ENCODE data around the gene KIF26A. TPM values are rescaled to one million over a fixed set of nuclear protein-coding genes. Genes with fewer than 3 reads are reported as not detected.
A peak's percentile ranks its signal among the peaks of the same experiment; 100 is the strongest.

Gene KIF26A
- total RNA-seq, 1 donor from 2014 or later, result 4.4 TPM

GRCh38 chr14:104129556-104129955 lies 8.8 kb upstream of the KIF26A start:
- no peak overlapping the region for H3K27ac ChIP-seq
- H3K4me1 ChIP-seq, result no peaks in the 10 kb centered on the region
- peaks cover 22% of the 10 kb centered on the region for H3K27me3 ChIP-seq (ENCODE audit: low read depth)
- TF ChIP-seq CTCF (IDR thresholded peaks at IDR 0.05), result no peak
- intact Hi-C loops (cut with DNase I), result no loop called here
- H3K4me3 ChIP-seq, result no peak overlapping the region
- ATAC-seq, result no peak
- peaks cover 9% of the 10 kb centered on the region for H3K9me3 ChIP-seq
- DNase-seq, result no peak
- H3K36me3 ChIP-seq, result no peaks in the 10 kb centered on the region

DNA sequence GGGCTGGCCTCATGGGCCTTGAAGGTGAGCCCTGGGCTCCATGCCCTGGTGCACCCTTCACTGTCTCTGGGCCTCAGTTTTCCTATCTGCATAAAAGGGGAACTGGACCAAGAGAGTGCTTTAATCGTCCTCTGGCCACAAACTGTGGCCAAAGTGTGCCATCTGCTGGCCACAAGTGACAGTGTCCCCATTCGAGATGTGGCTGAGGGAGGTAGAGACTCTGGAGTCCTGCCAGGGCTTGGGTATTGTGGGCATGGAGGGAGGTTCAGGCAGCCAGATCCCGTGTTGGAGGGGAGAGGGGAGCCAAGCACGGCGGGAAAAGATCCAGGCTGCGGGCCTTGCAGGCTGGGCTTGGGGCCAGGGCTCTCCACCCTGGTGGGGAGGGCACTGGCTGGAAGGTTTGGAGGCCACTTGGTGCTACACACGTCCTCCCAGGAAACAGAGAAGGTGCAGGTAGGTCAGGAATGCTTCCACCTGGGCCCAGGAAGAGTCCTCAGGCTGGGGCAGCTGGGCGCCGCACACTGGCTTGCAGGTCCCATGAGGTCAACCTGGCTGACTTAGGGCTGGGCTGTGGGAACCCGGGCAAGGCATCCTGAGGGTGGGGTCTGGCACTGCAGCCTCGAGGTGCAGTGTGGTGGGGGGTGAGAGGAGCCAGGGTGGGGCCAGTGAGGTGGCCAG lies 7.3 kb upstream of the KIF26A start:
- H3K36me3 ChIP-seq, result no peaks in the 10 kb centered on the region
- H3K9me3 ChIP-seq, result peaks cover 9% of the 10 kb centered on the region
- intact Hi-C loops (cut with DNase I), result no loop called here
- H3K4me1 ChIP-seq, result peaks cover 9% of the 10 kb centered on the region
- H3K4me3 ChIP-seq, result no peak overlapping the region
- H3K27ac ChIP-seq, result no peak overlapping the region
- DNase-seq (peak; percentile 63), ATAC-seq (peak; percentile 74 to 77)
- H3K27me3 ChIP-seq (ENCODE audit: low read depth), result peaks cover 37% of the 10 kb centered on the region
- peak; percentile 73 for TF ChIP-seq CTCF (IDR thresholded peaks at IDR 0.05)

- ATAC-seq (no peak), DNase-seq (no peak)
- Histone ChIP-seq H3K4me1 (peaks cover 17% of the 10 kb centered on the region), H3K27ac (no peak overlapping the region), H3K27me3 (ENCODE audit: low read depth) (peaks cover 46% of the 10 kb centered on the region), H3K4me3 (no peak overlapping the region), H3K36me3 (no peaks in the 10 kb centered on the region), H3K9me3 (peaks cover 9% of the 10 kb centered on the region)
- TF ChIP-seq CTCF (IDR thresholded peaks at IDR 0.05), result no peak
- intact Hi-C loops (cut with DNase I), result no loop called here
These were observed 6.2 kb upstream of the KIF26A start for GRCh38 chr14:104131968-104132732.

DNA sequence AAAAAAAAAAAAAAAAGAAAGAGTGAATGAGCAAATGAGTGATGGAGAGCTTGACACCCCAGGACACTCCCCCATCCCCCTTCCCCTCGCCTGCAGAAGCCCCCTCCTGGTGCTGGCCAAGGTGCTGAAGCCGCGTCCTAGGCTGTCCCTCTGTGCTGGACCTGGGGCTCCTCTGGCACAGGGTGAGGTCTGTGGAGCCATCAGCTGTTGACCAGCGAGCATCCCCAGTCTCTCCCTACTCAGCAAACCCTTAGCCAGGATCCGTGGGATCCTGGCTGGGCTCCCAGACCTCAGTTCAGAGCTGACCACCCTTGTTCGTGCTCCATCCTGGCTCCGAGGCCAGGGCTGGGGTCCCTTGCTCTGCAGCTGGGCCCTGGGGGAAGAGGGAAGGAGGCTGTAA lies 5.4 kb upstream of the KIF26A start:
- Histone ChIP-seq H3K9me3 (peaks cover 9% of the 10 kb centered on the region), H3K4me3 (no peak overlapping the region), H3K36me3 (no peaks in the 10 kb centered on the region), H3K4me1 (peaks cover 26% of the 10 kb centered on the region), H3K27me3 (ENCODE audit: low read depth) (peaks cover 53% of the 10 kb centered on the region), H3K27ac (no peak overlapping the region)
- TF ChIP-seq CTCF (IDR thresholded peaks at IDR 0.05), result no peak
- DNase-seq, result peak; percentile 39
- ATAC-seq, result no peak
- intact Hi-C loops (cut with DNase I), result no loop called here

DNA sequence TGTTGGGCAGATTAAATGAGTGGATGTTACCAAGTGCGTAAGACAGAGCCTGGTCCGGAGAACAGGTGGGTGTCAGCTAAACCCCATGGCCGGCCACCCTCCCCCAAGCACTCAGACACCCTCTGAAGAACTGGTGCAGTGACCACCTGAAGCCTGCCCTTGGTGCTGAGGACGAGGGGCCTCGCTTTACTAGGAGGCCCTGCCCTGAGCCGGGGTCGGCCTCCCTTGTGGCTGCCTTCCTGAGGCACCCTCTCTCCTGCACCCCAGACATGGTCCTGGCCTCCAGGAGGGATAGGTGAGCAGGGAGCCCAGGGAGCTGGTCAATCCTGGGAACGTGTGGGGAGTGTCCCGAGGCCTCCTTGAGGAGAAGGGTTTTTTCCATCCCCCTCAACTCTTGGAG lies 4.9 kb upstream of the KIF26A start:
- Histone ChIP-seq H3K36me3 (no peaks in the 10 kb centered on the region), H3K9me3 (peaks cover 9% of the 10 kb centered on the region), H3K27me3 (ENCODE audit: low read depth) (peaks cover 57% of the 10 kb centered on the region), H3K4me1 (peaks cover 29% of the 10 kb centered on the region), H3K4me3 (no peak overlapping the region), H3K27ac (no peak overlapping the region)
- ATAC-seq (no peak), DNase-seq (no peak)
- intact Hi-C loops (cut with DNase I), result no loop called here
- TF ChIP-seq CTCF (IDR thresholded peaks at IDR 0.05), result no peak

Data from lower lobe of right lung (tissue), 2 donors.